ENCODE results near the gene TRA2A. TPM values are rescaled to one million over a fixed set of nuclear protein-coding genes. Genes with fewer than 3 reads are reported as not detected.

Gene TRA2A
- total and polyA plus RNA-seq, 9 of the 15 experiments (the other 6 are each of a cell fraction or from before 2014, with no cell fraction given): 22.7 to 210 (median 73.9) TPM

GRCh38 chr7:23472046-23472445, 59.7 kb downstream of the TRA2A start (continued):
- TF ChIP-seq E2F1 (CRISPR knock-in tag; IDR thresholded peaks at IDR 0.05) (no peak), POLR2H (tag; IDR thresholded peaks at IDR 0.05; ENCODE audit: low read depth) (peak; percentile 57; the same call in 1 of the 2 replicates), POLR2G (IDR thresholded peaks at IDR 0.05; ENCODE audit: low read depth, low read length) (peak; percentile 28; the same call in 1 of the 2 replicates)

- Histone ChIP-seq H2AFZ (ENCODE audit: low read depth, low read length) (no peak overlapping the region), H3K9ac (ENCODE audit: insufficient read depth in 1 of 2, low read depth in 2 of 2, low read length in 2 of 2) (peak overlapping the region; percentile 70 to 94), H3K9me1 (ENCODE audit: control insufficient read depth, insufficient read depth, low read length) (no peaks in the 10 kb centered on the region), H3K79me2 (ENCODE audit: control insufficient read depth, insufficient read depth, low read length) (peaks cover 83% of the 10 kb centered on the region), H3K27me3 (ENCODE audit: control insufficient read depth in 2 of 2, insufficient read depth in 2 of 2, low read length in 2 of 2) (no peaks in the 10 kb centered on the region), H4K20me1 (replicated peaks; ENCODE audit: control insufficient read depth, insufficient read depth, low read length) (no peaks in the 10 kb centered on the region; the same call in 1 of the 2 replicates), H3K27ac (ENCODE audit: extremely low read depth, low read depth, low read length) (peak overlapping the region; percentile 93), H3K4me3 (peak overlapping the region; percentile 66), H3K9me3 (replicated peaks; ENCODE audit: control insufficient read depth, insufficient read depth, low read depth, low read length) (no peaks in the 10 kb centered on the region), H3K4me1 (replicated peaks in 1 of 2; ENCODE audit: control insufficient read depth in 2 of 2, insufficient read depth in 2 of 2, low read length in 2 of 2) (peaks cover 0 to 29% of the 10 kb centered on the region in 2 experiments; a peak in 3 of 5 replicates), H3K36me3 (ENCODE audit: control insufficient read depth, insufficient read depth, low read length) (peaks cover 3% of the 10 kb centered on the region; the same call in 1 of the 3 replicates), H3K4me2 (ENCODE audit: insufficient read depth, low read length) (peak overlapping the region; percentile 92)
- CTCF ChIA-PET (ENCODE audit: low intra/inter-chr PET ratio): no interaction called here
- WGBS (ENCODE audit: insufficient coverage, low coverage, missing lambda C conversion rate): 1% methylated on average over 31 of the region's 44 CpGs
- intact Hi-C loops (cut with micrococcal nuclease): loop anchor here (5.0 kb wide), 3 partner anchors 114 to 769 kb away; partner anchors contain the start of gene MALSU1
- FAIRE-seq (no peak), DNase-seq (ENCODE audit: extremely low read depth in 1 of 4, low spot score in 3 of 4) (peak; percentile 80 to 95 (median 84)), ATAC-seq (peak; percentile 51)
- POLR2A ChIA-PET: no interaction called here
- TSS peak; percentile 56 for BruUV-seq (replicated peaks)
- in situ Hi-C loops (cut with MboI): no loop called here
- no peak for TF ChIP-seq PYGO2 (tag; IDR thresholded peaks at IDR 0.05)
- no peak for TF ChIP-seq NFE2 (IDR thresholded peaks at IDR 0.05; ENCODE audit: low read depth)
- no peak for TF ChIP-seq TRIM24 (IDR thresholded peaks at IDR 0.05)
- no peak for TF ChIP-seq BCOR (IDR thresholded peaks at IDR 0.05)
- TF ChIP-seq CAMTA2 (CRISPR knock-in tag; conservative IDR thresholded peaks at IDR 0.05): no peak
- TF ChIP-seq ZSCAN32 (CRISPR knock-in tag; IDR thresholded peaks at IDR 0.05): no peak
- TF ChIP-seq ZBTB11 (CRISPR knock-in tag; IDR thresholded peaks at IDR 0.05): 0 out of 6 replicates have a peak, but pooled peaks of 1 of the 3 experiments have one; percentile 50
- TF ChIP-seq RBBP5 (IDR thresholded peaks at IDR 0.05; ENCODE audit: borderline replicate concordance, insufficient read depth, low read length, poor library complexity, severe bottlenecking): peak; percentile 57
- peak; percentile 82 for TF ChIP-seq RNF2 (IDR thresholded peaks at IDR 0.05)
- 0 out of 2 replicates have a peak, but pooled peaks have one; percentile 19 for TF ChIP-seq NCOA1 (IDR thresholded peaks at IDR 0.05; ENCODE audit: low read depth)
- no peak for TF ChIP-seq RUNX1 (IDR thresholded peaks at IDR 0.05; ENCODE audit: low read depth)
Measured at GRCh38 chr7:23471106-23471859, 60.5 kb downstream of the TRA2A start.

All from K562 (cell line).